Spleen (tissue), 11 donors: Measurements from ENCODE around the gene RAET1L. TPM values are rescaled to one million over a fixed set of nuclear protein-coding genes. Genes with fewer than 3 reads are reported as not detected.

ENCODE experiments used
- DNase-seq: peaks from one replicate; pipeline ENCODE4 v3.0.0-alpha.2; 2020
- H3K27ac ChIP-seq, 8 donors: fragments of 200-600 bp; sonication (generic) in 7 of 8; 1 replicate in 4 of 8; 2 replicates in 4 of 8; pipeline versions ENCODE4 v1.5.0 to v1.8.0; 2016 to 2021; ENCODE audit warnings: inconsistent platforms in 4 of 8, mild to moderate bottlenecking in 4 of 8, moderate library complexity in 1 of 8
- H3K27me3 ChIP-seq, 7 donors: fragments of 200-600 bp; sonication (generic) in 6 of 7; replicated peaks in 1 of 7; 1 replicate in 4 of 7; 2 replicates in 3 of 7; pipeline versions ENCODE4 v1.5.0 to v1.8.0; 2016 to 2021; ENCODE audit warnings: inconsistent platforms in 3 of 7, mild to moderate bottlenecking in 1 of 7
- H3K36me3 ChIP-seq, 6 donors: fragments of 200-600 bp; sonication (generic) in 5 of 6; 1 replicate in 4 of 6; 2 replicates in 2 of 6; pipeline versions ENCODE4 v1.5.0 to v1.8.0; 2016 to 2021; ENCODE audit warnings: inconsistent platforms in 2 of 6
- H3K4me1 ChIP-seq, 6 donors: fragments of 200-600 bp; sonication (generic) in 5 of 6; 1 replicate in 3 of 6; 2 replicates in 3 of 6; pipeline versions ENCODE4 v1.5.0 to v1.8.0; 2016 to 2021; ENCODE audit warnings: inconsistent platforms in 3 of 6
- H3K4me3 ChIP-seq, 8 donors: fragments of 200-600 bp; sonication (generic) in 7 of 8; 1 replicate in 4 of 8; 2 replicates in 4 of 8; pipeline versions ENCODE4 v1.5.0 to v1.8.0; 2016 to 2021; ENCODE audit warnings: inconsistent platforms in 4 of 8, mild to moderate bottlenecking in 4 of 8, moderate library complexity in 2 of 8
- H3K9me3 ChIP-seq, 8 donors: fragments of 200-600 bp; sonication (generic) in 7 of 8; 1 replicate in 4 of 8; 2 replicates in 4 of 8; pipeline versions ENCODE4 v1.5.0 to v1.8.0; 2016 to 2021; ENCODE audit warnings: inconsistent platforms in 4 of 8
- POLR2A ChIP-seq, 3 donors: fragments of 450-650 bp; IDR thresholded peaks; one replicate each; pipeline ENCODE4 v1.5.1; 2017; ENCODE audit warnings: antibody characterized with exemption in 3 of 3, mild to moderate bottlenecking in 1 of 3
- POLR2AphosphoS5 ChIP-seq, 3 donors: sonication (generic); formaldehyde crosslinking; IDR thresholded peaks; one replicate each; pipeline ENCODE4 v1.5.1; 2017; ENCODE audit warnings: antibody characterized with exemption in 3 of 3
- WGBS, 5 donors: extraction: QIAGEN DNeasy Blood & Tissue Kit in 3 of 5; methylation state at CpG; one replicate each; pipeline versions ENCODE4 v1.1.5 to v1.1.7; 2013 to 2018; 5-methylcytosine and 5-hydroxymethylcytosine counted together
- intact Hi-C: fragments of 100-400 bp; cut with DNase I; formaldehyde crosslinking; loops from one replicate; pipeline ENCODE4 v1.15.0; 2023; ENCODE audit warnings: low total_unique reads
- polyA plus RNA-seq, 3 donors: library from polyadenylated mRNA; stranded (reverse); fragments of 200-250 nt; gene quantifications; one replicate each; pipeline ENCODE4 v1.2.1, GENCODE V29; 2013
- total RNA-seq, 7 donors: library from RNA; depleted of rRNA in 3 of 7; stranded (reverse); fragments of >200 nt in 3 of 7; fragmentation: NEBNext Ultra II Directional in 4 of 7; extraction: Animal tissue kit (Norgen Biotek cat#: 25700) in 4 of 7; gene quantifications; one replicate each; pipeline versions ENCODE4 v1.1.0 to v1.2.1, GENCODE V29; 2016 to 2021
- TF ChIP-seq, protein P1 (sequence below), 11 experiments: fragments of 200-600 bp in 7 of 11; fragments of 450-650 bp in 4 of 11; sonication (generic) in 4 of 11; IDR thresholded peaks in 8 of 11; conservative IDR thresholded peaks in 3 of 11; 1 replicate in 7 of 11; 2 replicates in 4 of 11; pipeline versions ENCODE4 v1.4.0 to v1.8.0; 2016 to 2021; ENCODE audit warnings: antibody characterized with exemption in 11 of 11, inconsistent platforms in 4 of 11, mild to moderate bottlenecking in 1 of 11
- donor health status: healthy with polysubstance abuse.
- donor health status: DM: no; HTN: no; CAD: no; lungs with moderate emphysema.
- donor health status: DM: no; HTN: no; CAD: no.
- donor health status: Bipolar disorder and iron deficiency.
- donor health status: healthy.
- donor health status: DM: no; HTN: no; CAD: no.
- donor health status: DM: yes; HTN: yes; CAD: no.

Gene RAET1L
- total and polyA plus RNA-seq, 10 donors = not detected

DNA sequence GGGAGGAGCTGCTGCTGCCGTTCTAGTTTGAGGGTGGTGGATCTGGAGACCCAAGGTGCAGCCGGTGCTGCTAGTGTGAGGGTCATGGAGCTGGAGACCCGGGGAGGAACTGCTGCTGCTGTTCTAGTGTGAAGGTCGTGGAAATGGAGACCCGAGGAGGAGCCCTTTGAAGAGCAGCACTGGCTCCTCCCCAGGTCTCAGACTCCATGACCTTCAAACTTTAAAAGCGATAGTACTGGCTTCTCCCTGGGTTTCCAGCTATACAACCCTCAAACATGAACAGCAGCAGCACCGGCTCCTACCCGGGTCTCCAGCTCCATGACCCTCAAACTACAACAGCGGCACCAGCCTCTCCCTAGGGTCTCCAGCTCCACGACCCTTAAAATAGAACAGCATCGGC is 28.1 kb upstream of the RAET1L start:
- DNase-seq = no peak
- TF ChIP-seq, protein P1, sequence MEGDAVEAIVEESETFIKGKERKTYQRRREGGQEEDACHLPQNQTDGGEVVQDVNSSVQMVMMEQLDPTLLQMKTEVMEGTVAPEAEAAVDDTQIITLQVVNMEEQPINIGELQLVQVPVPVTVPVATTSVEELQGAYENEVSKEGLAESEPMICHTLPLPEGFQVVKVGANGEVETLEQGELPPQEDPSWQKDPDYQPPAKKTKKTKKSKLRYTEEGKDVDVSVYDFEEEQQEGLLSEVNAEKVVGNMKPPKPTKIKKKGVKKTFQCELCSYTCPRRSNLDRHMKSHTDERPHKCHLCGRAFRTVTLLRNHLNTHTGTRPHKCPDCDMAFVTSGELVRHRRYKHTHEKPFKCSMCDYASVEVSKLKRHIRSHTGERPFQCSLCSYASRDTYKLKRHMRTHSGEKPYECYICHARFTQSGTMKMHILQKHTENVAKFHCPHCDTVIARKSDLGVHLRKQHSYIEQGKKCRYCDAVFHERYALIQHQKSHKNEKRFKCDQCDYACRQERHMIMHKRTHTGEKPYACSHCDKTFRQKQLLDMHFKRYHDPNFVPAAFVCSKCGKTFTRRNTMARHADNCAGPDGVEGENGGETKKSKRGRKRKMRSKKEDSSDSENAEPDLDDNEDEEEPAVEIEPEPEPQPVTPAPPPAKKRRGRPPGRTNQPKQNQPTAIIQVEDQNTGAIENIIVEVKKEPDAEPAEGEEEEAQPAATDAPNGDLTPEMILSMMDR (IDR thresholded peaks at IDR 0.05 in 8 of 11, conservative IDR thresholded peaks at IDR 0.05 in 3 of 11) = no peak
- TF ChIP-seq POLR2A (IDR thresholded peaks at IDR 0.05) (no peak), POLR2AphosphoS5 (IDR thresholded peaks at IDR 0.05) (no peak)
- 74 to 82% (median 80%) methylated on average over 10 to 11 of the region's 11 CpGs for WGBS, 5 donors
- no peaks in the 10 kb centered on the region for H3K36me3 ChIP-seq
- H3K4me1 ChIP-seq = no peaks in the 10 kb centered on the region
- intact Hi-C loops = no loop called here
- H3K27me3 ChIP-seq = peaks cover 0 to 70% (median 5%) of the 10 kb centered on the region in 7 donors
- no peaks in the 10 kb centered on the region for H3K9me3 ChIP-seq
- no peak overlapping the region for H3K4me3 ChIP-seq
- no peak overlapping the region for H3K27ac ChIP-seq

DNA sequence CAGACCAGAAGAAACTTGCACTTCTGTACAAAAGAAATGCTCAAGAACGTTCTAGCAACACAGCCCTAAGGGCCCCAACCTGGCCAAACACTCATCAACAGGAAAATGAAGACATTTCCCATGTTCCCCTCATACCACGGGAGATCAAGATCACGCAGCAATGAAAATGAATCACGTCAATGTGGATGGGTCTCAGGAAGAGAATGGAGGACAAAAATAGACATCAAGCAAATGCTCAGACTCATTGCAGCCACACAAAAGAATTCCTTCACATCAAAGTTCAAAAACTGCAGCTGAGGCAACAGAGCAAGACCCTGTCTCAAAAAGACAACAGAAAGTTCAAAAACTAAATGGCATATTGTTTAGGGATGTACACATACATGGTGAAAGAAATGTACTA is 25.5 kb upstream of the RAET1L start:
- Histone ChIP-seq H3K4me3 (no peak overlapping the region), H3K9me3 (no peaks in the 10 kb centered on the region), H3K4me1 (no peaks in the 10 kb centered on the region), H3K27me3 (peaks cover 0 to 57% (median 5%) of the 10 kb centered on the region in 7 donors), H3K27ac (no peak overlapping the region), H3K36me3 (no peaks in the 10 kb centered on the region)
- no peak for TF ChIP-seq POLR2AphosphoS5 (IDR thresholded peaks at IDR 0.05)
- WGBS, 5 donors = 39 to 47% (median 43%) methylated on average over 4 of the region's 4 CpGs
- intact Hi-C loops = no loop called here
- DNase-seq = no peak

DNA sequence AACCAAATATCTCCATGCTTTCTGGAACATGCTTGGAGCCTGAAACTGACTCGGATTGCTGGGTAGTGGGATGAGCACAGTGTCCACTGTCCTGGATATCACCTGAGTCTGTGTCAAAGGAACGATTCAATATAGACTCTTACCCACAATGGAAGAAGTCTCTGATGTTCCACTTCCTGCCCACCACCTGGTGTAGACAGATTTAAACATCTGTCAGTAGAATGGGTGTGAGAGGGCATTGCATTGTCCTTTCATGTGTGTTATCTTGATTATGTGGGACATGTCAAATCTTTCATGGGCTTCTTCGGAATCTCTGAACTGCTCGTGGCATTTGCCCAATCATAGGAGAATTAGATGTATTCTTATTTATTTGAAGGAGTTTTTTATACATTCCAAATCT is 22.8 kb upstream of the RAET1L start:
- Histone ChIP-seq H3K36me3 (no peaks in the 10 kb centered on the region), H3K27ac (no peak overlapping the region), H3K27me3 (peaks cover 0 to 50% (median 5%) of the 10 kb centered on the region in 7 donors), H3K4me3 (no peak overlapping the region), H3K9me3 (no peaks in the 10 kb centered on the region), H3K4me1 (no peaks in the 10 kb centered on the region)
- DNase-seq = no peak
- WGBS, 5 donors = 65 to 75% (median 70%) methylated on average over 4 of the region's 4 CpGs
- intact Hi-C loops = no loop called here
- no peak for TF ChIP-seq POLR2AphosphoS5 (IDR thresholded peaks at IDR 0.05)
- TF ChIP-seq, protein P1 (IDR thresholded peaks at IDR 0.05 in 8 of 11, conservative IDR thresholded peaks at IDR 0.05 in 3 of 11) = no peak

DNA sequence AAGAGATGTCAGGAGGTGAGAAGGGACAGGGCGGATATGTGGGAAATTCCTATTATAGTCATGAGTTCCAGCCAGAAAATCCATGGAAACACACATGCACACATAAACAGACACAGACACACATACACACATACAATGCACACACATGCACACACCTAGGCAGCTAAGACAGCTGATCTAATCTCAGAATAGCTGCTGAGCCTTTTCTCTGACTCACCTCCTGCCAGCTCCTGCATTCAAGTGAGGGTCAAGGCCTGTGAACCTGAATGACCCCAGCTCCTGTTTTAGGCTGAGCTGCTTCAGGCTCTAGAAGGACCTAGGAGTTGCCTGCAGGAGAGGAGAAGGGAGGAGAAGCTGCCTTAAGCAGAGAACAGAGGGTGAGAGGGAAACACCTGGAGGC is 21.6 kb upstream of the RAET1L start:
- WGBS, 5 donors = 84 to 100% (median 90%) methylated on average over 1 of the region's 1 CpG
- intact Hi-C loops = no loop called here
- Histone ChIP-seq H3K27ac (no peak overlapping the region), H3K36me3 (no peaks in the 10 kb centered on the region), H3K9me3 (no peaks in the 10 kb centered on the region), H3K4me1 (no peaks in the 10 kb centered on the region), H3K27me3 (peaks cover 0 to 40% (median 5%) of the 10 kb centered on the region in 7 donors), H3K4me3 (no peak overlapping the region)
- TF ChIP-seq, protein P1 (IDR thresholded peaks at IDR 0.05 in 8 of 11, conservative IDR thresholded peaks at IDR 0.05 in 3 of 11) = no peak
- DNase-seq = no peak

DNA sequence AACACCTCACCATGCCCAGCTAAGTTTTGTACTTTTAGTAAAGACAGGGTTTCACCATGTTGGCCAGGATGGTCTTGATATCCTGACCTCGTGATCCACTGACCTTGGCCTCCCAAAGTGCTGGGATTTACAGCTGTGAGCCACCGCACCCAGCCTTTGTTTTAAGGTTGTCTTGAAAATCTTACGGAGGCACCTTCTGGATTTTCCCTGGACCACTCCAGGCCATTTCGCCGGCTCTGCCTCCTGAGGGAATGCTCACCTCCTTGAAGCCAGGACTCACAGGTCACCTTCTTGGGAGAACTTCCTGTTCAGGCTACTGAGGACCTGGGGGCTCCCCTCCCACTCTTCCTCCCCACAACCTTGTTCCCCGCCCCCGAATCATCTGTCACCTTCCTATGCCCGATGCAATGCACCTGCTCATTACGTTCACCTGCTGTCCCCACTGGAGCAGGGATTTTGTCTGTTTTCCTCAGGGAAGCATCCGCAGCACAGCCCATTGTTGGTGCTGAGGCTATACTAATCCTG is 19.4 kb upstream of the RAET1L start:
- Histone ChIP-seq H3K9me3 (no peaks in the 10 kb centered on the region), H3K27ac (no peak overlapping the region), H3K4me1 (no peaks in the 10 kb centered on the region), H3K36me3 (no peaks in the 10 kb centered on the region), H3K27me3 (peaks cover 0 to 51% (median 4%) of the 10 kb centered on the region in 7 donors), H3K4me3 (no peak overlapping the region)
- DNase-seq = no peak
- no peak for TF ChIP-seq POLR2A (IDR thresholded peaks at IDR 0.05)
- TF ChIP-seq, protein P1 (IDR thresholded peaks at IDR 0.05 in 8 of 11, conservative IDR thresholded peaks at IDR 0.05 in 3 of 11) = no peak
- 86 to 93% (median 88%) methylated on average over 10 of the region's 10 CpGs for WGBS, 5 donors
- intact Hi-C loops = no loop called here
